Islet precursor cell (in vitro differentiated cells): Measurements from ENCODE around the gene PRR35.

ENCODE experiments used
- DNase-seq: peaks from one replicate; pipeline ENCODE4 v3.0.0-alpha.2; 2018

PRR35 gene

DNA sequence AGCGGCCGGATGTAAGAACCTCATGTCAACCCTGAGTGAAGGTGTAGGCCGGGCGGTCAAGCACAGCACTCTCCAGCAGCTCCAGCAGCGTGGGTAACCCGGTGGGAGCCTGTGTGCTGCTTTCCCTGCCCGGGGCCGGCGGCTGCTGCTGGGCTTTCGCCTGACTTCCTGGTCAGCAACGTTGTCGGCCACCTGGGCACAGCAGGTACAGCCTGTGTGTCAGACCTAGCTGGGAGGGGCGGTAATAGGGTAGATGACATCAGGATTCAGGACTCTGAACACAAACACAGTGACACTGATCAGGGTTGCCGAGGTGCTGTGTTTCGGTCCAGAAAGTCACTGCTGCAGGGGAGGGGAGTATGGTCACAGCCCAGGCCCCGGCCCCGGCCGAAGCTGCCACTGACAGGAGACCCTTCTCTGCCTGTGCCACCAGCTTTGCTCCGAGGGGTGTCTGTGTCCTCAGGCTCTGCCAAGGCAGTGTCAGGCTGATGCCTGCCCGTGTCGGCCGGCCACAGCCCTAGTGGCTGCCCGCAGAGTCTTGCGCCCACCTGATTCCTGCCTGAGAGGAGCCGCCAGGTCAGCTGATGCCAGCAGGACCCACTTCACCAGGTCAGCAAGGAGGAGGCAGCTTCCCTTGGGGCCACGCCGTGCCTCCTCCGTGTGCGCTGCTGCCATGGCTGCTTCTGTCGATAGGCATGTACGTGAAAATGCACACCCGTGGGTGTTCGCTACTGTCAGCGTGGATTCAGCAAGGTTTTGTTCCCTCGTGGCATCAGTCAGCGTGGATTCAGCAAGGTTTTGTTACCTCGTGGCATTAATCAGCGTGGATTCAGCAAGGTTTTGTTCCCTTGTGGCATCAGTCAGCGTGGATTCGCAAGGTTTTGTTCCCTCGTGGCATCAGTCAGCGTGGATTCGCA, 38.9 kb downstream of the PRR35 start:
- DNase-seq, result no peak

DNA sequence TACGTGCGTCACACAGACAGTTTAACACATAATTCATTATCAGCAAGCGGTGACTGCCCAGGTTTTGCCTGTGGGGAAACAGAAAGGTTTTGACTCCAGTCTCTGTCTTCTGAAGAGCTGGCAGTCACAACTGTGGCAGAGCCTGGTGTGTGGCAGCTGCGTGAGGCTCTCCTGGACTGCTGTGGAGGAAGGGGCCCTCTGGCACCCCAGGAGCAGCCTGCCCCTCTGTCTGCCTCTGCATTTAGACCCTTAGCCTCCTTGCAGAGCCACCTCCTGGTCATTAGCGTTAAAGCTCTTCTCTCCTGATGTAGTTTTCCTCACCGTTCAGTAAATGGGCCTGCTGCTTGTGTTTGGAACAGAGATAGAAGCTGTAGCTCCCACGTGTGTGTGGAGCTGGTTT, 40.6 kb downstream of the PRR35 start:
- DNase-seq, result no peak

DNA sequence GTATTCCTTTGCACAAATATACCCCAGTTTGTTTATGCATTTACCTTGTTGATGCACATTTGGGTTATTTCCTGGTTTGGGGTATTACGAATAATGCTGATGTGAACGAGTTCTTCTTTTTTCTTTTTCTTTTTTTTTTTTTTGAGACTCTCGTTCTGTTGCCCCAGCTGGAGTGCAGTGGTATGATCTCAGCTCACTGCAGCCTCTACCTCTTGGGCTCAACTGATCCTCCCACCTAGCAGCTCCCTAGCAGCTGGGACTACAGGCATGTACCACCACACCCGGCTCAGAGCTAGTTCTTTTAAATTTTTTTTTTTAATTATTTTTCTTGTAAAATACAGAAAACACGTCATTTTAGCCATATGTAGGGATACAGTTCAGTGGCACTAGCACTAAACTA, 43.7 kb downstream of the PRR35 start:
- DNase-seq, result no peak

DNA sequence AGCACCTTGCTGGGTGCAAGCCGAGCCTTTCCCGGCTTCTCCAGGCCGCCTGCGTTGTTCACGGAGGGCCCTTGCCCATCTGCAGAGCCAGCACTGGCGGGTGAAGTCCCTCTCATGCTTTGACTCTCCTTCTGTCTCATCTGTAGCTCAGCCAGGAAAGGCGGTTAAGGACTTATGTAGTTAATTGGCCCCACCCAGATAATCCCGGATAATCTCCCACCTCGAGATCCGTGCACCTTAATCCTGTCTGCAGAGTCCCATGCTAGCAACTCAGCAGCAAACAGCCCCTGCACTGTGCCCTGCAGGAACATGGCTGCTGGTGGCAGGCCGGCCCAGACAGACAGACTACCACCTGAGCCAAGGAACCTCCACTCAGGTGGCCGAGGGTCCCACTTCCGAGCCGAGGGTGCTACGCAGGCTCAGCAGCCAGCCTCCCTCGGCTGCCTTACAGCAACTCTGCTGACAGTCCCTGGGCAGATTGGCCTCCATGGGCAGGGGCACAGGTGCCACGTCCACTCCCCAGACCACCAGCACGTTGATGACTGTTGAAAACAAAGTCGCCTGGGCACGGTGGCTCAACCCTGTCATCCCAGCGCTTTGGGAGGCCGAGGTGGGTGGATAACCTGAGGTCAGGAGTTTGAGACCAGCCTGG, 46.6 kb downstream of the PRR35 start:
- no peak for DNase-seq

DNA sequence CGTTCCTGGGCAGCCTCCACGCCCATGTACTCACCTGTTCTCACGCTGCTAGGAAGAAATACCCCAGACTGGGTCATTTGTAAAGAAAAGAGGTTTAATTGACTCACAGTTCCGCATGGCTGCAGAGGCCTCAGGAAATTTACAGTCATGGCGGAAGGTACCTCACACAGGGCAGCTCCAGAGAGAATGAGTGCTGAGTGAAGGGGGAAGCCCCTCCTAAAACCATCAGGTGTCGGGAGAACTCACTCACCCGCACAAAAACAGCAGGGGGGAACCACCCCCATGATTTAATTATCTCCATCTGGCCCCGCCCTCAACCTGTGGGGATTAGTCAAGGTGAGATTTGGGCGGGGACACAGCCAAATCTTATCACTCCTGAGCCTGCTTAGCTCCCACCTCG, 47.8 kb downstream of the PRR35 start:
- DNase-seq, result no peak

DNA sequence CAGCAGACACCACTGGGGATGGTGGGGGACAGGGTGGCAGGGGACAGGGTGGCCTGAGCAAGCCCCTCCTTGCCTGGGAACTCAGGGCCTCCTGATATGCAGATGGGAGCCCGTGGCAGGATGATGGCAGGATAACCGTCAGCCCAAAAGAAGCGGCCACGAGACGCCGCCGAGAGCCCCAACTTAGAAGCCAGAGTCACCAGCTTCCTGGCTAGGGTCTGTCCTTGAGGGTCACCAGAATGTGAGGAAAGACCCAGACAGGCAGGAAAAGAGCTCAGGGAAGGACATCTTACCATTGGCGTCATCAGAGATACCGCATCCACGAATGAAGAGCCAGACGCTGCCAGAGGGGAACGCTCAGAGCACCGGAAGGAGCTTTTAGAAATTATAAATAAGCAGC, 49.1 kb downstream of the PRR35 start:
- DNase-seq, result no peak

DNA sequence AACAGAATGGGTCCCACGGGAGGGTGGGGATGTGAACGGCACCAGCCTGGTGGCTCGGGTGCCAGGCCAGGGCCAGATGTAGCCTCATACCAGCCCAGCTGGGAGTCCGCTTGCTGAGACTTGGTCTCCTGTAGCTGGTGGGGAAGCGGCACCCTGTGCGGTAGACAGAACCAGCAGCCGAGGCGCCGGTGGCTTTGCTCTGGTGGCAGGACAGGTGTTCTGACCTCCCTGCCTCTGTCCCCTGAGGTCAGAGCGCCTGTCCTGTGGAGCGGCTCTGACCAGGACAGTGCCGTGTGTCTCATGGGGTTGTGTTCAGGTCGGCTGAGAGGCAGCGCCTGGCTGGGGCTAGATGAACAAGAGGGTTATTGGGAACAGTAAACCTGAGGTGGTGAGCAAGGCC, 49.8 kb downstream of the PRR35 start:
- DNase-seq, result no peak

DNA sequence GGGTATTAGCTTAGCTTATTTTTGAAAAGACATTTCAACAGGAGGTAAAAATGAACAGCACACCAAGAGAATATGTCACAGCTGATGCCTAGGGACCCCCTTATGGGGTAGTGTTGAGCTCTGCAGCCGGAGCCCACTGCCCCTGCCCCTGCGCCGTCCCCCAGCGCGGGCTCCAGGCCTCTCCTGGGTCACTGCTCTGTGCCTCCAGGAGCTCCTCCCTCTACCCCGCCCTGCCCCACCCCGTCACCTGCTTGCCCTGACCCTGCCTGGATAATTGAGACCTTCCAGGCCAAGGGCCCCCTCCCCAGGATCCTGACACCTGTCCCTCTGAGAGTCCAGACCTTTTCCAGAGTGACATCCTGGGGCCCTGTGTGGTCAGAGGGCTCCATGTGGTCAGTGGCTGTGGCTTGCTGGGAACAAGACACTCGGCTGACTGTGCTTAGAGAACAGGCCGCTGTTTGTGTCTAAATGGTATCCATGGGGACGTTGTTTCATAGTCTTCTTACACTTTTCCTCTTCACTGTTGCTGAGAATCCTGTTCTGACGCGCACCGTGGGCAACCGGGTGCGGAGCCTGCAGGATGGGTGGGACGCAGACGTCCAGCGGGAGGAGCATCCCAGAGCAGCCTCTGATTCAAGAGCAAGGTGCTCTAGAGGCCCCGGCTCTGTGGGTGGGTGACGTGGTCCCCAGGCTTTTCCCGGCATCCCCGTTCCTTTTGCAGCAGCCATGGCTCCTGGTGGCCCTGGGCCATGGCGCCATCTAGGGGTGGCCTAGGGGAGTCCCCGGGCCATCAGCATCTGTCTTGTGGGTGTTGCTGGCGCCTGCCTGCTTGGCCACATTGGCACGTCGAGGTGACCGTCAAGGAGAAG, 50.6 kb downstream of the PRR35 start:
- DNase-seq, result no peak

DNA sequence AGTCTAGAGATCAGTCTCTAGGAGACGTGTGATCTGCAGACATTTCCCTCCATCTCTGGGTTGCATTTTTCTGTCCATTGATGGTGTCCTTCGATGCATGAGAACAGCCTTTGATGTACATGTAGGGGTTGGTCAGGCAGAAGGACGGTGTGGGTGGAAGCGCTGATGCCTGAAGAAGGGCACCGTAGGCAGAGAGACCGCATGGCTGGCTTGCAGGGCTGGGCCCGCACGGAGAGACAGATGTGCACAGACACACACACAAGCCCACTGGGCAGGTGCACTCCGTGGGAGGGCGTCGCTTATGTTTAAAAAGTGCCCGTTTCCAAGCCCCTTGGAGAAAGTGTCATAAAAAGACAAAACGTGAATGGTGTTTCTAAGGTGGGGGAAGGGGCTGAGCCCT, 54.9 kb downstream of the PRR35 start:
- DNase-seq, result no peak
